Hepatocyte (in vitro differentiated cells): ENCODE data around the gene EWSR1. TPM values are rescaled to one million over a fixed set of nuclear protein-coding genes. Genes with fewer than 3 reads are reported as not detected.

ENCODE experiments used
- DNase-seq: peaks from one replicate; pipeline ENCODE4 v3.0.0-alpha.2; 2016; ENCODE audit warnings: low spot score
- H2AFZ ChIP-seq: fragments of 200-600 bp; sonication (generic); 2 replicates; pipeline ENCODE4 v1.6.0; 2016; ENCODE audit warnings: antibody characterized with exemption, mild to moderate bottlenecking
- H3K27ac ChIP-seq: fragments of 200-600 bp; sonication (generic); 2 replicates; pipeline ENCODE4 v1.5.1; 2016; ENCODE audit warnings: mild to moderate bottlenecking
- H3K27me3 ChIP-seq: fragments of 200-600 bp; sonication (generic); 2 replicates; pipeline ENCODE4 v1.6.1; 2016
- H3K36me3 ChIP-seq: fragments of 200-600 bp; sonication (generic); replicated peaks from 2 replicates; pipeline ENCODE4 v1.5.1; 2016; ENCODE audit warnings: low read depth; ENCODE audit not compliant: insufficient read depth
- H3K4me1 ChIP-seq: fragments of 200-600 bp; sonication (generic); 2 replicates; pipeline ENCODE4 v1.5.1; 2016; ENCODE audit warnings: mild to moderate bottlenecking, moderate library complexity; ENCODE audit not compliant: insufficient read depth
- H3K4me2 ChIP-seq: fragments of 200-600 bp; sonication (generic); 2 replicates; pipeline ENCODE4 v1.6.0; 2016
- H3K4me3 ChIP-seq: fragments of 200-600 bp; sonication (generic); 2 replicates; pipeline ENCODE4 v1.5.1; 2016; ENCODE audit warnings: mild to moderate bottlenecking
- H3K79me2 ChIP-seq: fragments of 200-600 bp; sonication (generic); 2 replicates; pipeline ENCODE4 v1.6.0; 2017; ENCODE audit warnings: mild to moderate bottlenecking
- H3K9me2 ChIP-seq: fragments of 200-600 bp; sonication (generic); replicated peaks from 2 replicates; pipeline ENCODE4 v1.6.0; 2017; ENCODE audit warnings: mild to moderate bottlenecking; ENCODE audit not compliant: insufficient read depth
- H3K9me3 ChIP-seq: fragments of 200-600 bp; sonication (generic); 2 replicates; pipeline ENCODE4 v1.5.1; 2016; ENCODE audit warnings: low read depth, mild to moderate bottlenecking
- H4K20me1 ChIP-seq: fragments of 200-600 bp; sonication (generic); 2 replicates; pipeline ENCODE4 v1.6.0; 2016; ENCODE audit warnings: mild to moderate bottlenecking; ENCODE audit not compliant: insufficient read depth, poor library complexity, severe bottlenecking
- EZH2 ChIP-seq: fragments of 200-600 bp; sonication (generic); IDR thresholded peaks from 2 replicates; pipeline ENCODE4 v1.6.1; 2016; ENCODE audit warnings: antibody characterized with exemption, mild to moderate bottlenecking, borderline replicate concordance
- EZH2phosphoT487 ChIP-seq: fragments of 200-600 bp; sonication (generic); IDR thresholded peaks from one replicate; pipeline ENCODE4 v1.6.1; 2018; ENCODE audit warnings: antibody characterized with exemption, mild to moderate bottlenecking, low read depth, moderate library complexity; ENCODE audit not compliant: unreplicated experiment, severe bottlenecking
- WGBS: methylation state at CpG from one replicate; pipeline ENCODE4 v1.1.6; 2016; ENCODE audit warnings: low lambda C conversion rate; ENCODE audit errors: missing lambda C conversion rate; 5-methylcytosine and 5-hydroxymethylcytosine counted together
- polyA plus RNA-seq: library from polyadenylated mRNA; unstranded; fragments of >200 nt; fragmentation: Nextera tagmentation; extraction: Ambion mirVana; gene quantifications from 2 replicates; pipeline ENCODE4 v1.2.1, GENCODE V29; 2016
- total RNA-seq: library from RNA; depleted of rRNA; stranded (reverse); fragments of >200 nt; gene quantifications from 2 replicates; pipeline ENCODE4 v1.2.3, GENCODE V29; 2014
- TF ChIP-seq, protein P1 (sequence below): fragments of 200-600 bp; sonication (generic); IDR thresholded peaks from 2 replicates; pipeline ENCODE4 v1.5.1; 2016; ENCODE audit warnings: antibody characterized with exemption, mild to moderate bottlenecking; ENCODE audit not compliant: poor library complexity

EWSR1 gene
- total and polyA plus RNA-seq, 2 experiments from 2014 or later: 161 to 269 TPM

DNA sequence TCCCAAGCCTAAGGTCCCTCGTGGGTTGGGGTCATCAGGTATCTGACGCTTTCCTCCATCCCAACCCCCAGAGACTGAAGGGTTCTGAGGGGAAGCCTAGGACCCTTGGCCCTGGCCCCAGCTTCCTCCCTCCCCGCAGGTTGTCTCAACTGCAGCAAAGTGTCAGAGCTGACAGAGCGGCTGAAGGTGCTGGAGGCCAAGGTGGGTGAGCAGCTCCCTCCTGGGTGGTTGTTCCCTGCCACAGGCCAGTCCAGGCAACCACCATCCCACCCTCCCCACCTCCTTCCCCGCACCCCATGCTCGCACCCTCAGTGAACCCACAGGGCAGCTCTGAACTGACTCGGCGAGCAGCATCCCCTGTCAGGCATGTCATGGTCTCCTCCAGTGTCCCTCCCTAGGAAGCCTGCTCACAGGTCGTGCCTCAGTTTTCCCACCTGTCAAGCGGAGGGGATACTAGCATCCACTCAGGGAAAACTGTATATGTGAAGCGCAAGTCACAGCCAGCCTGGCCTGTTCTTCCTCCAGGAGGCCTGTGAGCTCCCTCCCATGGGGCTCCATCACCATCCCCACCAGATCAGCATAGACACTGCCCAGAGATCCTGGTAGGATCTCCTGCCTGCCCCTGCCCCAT lies 41.6 kb upstream of the EWSR1 start:
- no peak overlapping the region for H2AFZ ChIP-seq
- DNase-seq: no peak
- no peaks in the 10 kb centered on the region for H3K9me3 ChIP-seq
- WGBS: 92% methylated on average over 10 of the region's 11 CpGs
- H3K4me1 ChIP-seq: peaks cover 3% of the 10 kb centered on the region
- no peaks in the 10 kb centered on the region for H3K36me3 ChIP-seq
- no peaks in the 10 kb centered on the region for H4K20me1 ChIP-seq
- no peak overlapping the region for H3K4me3 ChIP-seq
- H3K4me2 ChIP-seq: no peak overlapping the region
- H3K27me3 ChIP-seq: no peaks in the 10 kb centered on the region
- H3K27ac ChIP-seq: no peak overlapping the region
- TF ChIP-seq EZH2 (no peak), EZH2phosphoT487 (no peak)
- TF ChIP-seq, protein P1, sequence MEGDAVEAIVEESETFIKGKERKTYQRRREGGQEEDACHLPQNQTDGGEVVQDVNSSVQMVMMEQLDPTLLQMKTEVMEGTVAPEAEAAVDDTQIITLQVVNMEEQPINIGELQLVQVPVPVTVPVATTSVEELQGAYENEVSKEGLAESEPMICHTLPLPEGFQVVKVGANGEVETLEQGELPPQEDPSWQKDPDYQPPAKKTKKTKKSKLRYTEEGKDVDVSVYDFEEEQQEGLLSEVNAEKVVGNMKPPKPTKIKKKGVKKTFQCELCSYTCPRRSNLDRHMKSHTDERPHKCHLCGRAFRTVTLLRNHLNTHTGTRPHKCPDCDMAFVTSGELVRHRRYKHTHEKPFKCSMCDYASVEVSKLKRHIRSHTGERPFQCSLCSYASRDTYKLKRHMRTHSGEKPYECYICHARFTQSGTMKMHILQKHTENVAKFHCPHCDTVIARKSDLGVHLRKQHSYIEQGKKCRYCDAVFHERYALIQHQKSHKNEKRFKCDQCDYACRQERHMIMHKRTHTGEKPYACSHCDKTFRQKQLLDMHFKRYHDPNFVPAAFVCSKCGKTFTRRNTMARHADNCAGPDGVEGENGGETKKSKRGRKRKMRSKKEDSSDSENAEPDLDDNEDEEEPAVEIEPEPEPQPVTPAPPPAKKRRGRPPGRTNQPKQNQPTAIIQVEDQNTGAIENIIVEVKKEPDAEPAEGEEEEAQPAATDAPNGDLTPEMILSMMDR: no peak
- no peaks in the 10 kb centered on the region for H3K9me2 ChIP-seq
- no peaks in the 10 kb centered on the region for H3K79me2 ChIP-seq

DNA sequence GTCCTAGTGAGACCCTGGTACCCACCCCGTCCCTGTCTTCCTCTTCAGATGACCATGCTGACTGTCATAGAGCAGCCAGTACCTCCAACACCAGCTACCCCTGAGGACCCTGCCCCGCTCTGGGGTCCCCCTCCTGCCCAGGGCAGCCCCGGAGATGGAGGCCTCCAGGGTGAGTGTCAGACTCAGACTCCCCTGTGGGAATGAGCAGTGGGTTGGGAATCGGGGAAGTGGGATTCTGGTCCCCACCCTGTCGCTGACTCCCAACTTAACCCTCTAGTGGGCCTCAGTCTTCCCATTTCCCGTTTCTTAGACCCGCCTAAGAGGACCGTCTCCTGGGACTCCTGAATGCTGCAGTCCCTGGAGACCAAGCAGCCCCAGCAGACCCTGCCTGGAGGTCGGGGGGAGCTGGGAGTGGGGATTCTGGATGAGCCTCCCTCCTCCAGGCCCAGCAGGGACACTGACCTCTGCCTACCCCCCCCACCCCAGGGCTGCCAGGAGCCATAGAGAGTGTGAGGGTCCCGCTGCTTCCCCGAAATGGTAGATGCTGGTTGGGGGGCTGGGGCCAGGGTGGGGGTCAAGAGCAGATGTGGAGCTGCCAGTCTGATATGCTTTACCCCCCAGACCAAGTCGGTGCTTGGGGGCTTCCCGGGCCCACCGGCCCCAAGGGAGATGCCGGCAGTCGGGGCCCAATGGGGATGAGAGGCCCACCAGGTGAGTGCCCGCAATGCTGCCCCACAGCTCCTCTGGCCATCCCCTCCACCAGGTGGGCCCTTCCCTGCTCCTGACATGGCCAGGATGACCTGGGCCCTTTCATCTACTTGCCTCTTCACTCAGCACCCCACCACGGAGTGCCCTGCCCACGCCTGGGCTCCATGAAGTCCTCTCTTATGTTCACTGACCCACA lies 36.8 kb upstream of the EWSR1 start:
- H3K4me2 ChIP-seq: no peak overlapping the region
- H3K27ac ChIP-seq: no peak overlapping the region
- no peaks in the 10 kb centered on the region for H3K27me3 ChIP-seq
- no peak for DNase-seq
- H3K79me2 ChIP-seq: no peaks in the 10 kb centered on the region
- no peaks in the 10 kb centered on the region for H3K4me1 ChIP-seq
- H4K20me1 ChIP-seq: no peaks in the 10 kb centered on the region
- 90% methylated on average over 15 of the region's 19 CpGs for WGBS
- TF ChIP-seq EZH2phosphoT487 (no peak), EZH2 (no peak)
- TF ChIP-seq, protein P1: no peak
- H3K9me2 ChIP-seq: no peaks in the 10 kb centered on the region
- H2AFZ ChIP-seq: no peak overlapping the region
- H3K9me3 ChIP-seq: no peaks in the 10 kb centered on the region
- no peak overlapping the region for H3K4me3 ChIP-seq
- no peaks in the 10 kb centered on the region for H3K36me3 ChIP-seq

DNA sequence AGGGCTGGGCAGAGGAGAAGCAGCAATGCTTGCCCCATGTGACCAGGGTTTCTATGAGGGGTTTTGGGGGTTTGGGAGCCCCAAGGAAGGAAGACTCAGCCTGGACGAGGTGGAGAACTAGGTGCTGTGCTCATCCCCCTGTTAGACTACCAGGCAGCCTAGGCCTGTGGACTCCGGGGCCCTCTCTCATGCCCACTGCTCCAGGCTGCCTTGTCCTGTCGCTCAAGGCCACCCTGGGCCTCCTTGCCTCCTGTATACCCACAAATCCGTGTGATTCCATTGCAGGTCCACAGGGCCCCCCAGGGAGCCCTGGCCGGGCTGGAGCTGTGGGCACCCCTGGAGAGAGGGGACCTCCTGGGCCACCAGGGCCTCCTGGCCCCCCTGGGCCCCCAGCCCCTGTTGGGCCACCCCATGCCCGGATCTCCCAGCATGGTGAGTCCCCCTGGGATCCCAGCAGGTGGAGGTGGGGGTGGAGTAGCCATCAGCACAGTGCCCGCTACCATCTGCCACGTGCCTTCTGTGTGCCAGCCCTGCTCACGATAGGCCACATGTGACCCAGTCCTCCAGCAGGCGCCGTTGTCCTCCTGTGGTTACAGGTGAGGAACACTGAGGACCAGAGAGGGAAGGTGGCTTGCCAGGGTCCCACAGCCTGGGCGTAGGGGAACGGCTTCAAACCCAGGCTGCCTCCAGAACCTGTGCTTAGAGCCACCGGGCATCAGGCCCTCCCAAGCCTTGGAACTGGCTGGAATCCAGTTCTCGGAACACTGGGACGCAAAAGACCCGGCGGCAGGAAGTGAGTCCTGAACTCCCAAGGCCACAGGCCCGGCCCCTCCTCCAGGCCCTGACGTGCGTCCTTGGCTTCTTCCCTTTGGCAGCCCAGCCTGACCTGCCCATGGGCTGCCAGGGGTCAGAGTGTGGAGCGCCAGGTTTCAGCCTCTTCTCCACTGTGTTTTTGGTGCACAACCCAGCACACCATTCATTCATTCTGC lies 35.8 kb upstream of the EWSR1 start:
- H4K20me1 ChIP-seq: no peaks in the 10 kb centered on the region
- TF ChIP-seq EZH2 (no peak), EZH2phosphoT487 (no peak)
- TF ChIP-seq, protein P1: no peak
- H3K79me2 ChIP-seq: no peaks in the 10 kb centered on the region
- WGBS: 88% methylated on average over 22 of the region's 22 CpGs
- H2AFZ ChIP-seq: no peak overlapping the region
- H3K4me1 ChIP-seq: no peaks in the 10 kb centered on the region
- no peaks in the 10 kb centered on the region for H3K9me2 ChIP-seq
- DNase-seq: peak; percentile 3
- H3K36me3 ChIP-seq: no peaks in the 10 kb centered on the region
- H3K27me3 ChIP-seq: no peaks in the 10 kb centered on the region
- no peak overlapping the region for H3K4me3 ChIP-seq
- no peaks in the 10 kb centered on the region for H3K9me3 ChIP-seq
- no peak overlapping the region for H3K27ac ChIP-seq
- H3K4me2 ChIP-seq: no peak overlapping the region
